HEK293 (cell line): ENCODE data around the gene IL17C.

Source experiments
- CTCF ChIA-PET: fragments of 350-600 bp; formaldehyde crosslinking; extraction: SDS; loops from one replicate; lab custom pipeline; 2021; ENCODE audit warnings: antibody characterized with exemption; lab: Yijun Ruan, JAX
- POLR2A ChIA-PET: fragments of 300-600 bp; formaldehyde crosslinking; extraction: SDS; loops from one replicate; lab custom pipeline; 2020; ENCODE audit warnings: antibody characterized with exemption, inconsistent platforms; lab: Yijun Ruan, JAX
- H3K27ac ChIP-seq: fragments of 200-500 bp; sonication (Bioruptor generic); 2 replicates; pipeline ENCODE4 v1.5.1; 2014; ENCODE audit warnings: low read depth, low read length, control low read depth, inconsistent platforms; ENCODE audit errors: extremely low read depth
- H3K36me3 ChIP-seq, 2 experiments: fragments of 200-500 bp in 1 of 2; sonication (Bioruptor generic) in 1 of 2; 1 replicate in 1 of 2; 2 replicates in 1 of 2; pipeline ENCODE4 v1.5.1; 2014 to 2017; ENCODE audit warnings: inconsistent platforms in 2 of 2, low read length in 2 of 2; ENCODE audit not compliant: control insufficient read depth in 2 of 2, insufficient read depth in 1 of 2
- H3K4me1 ChIP-seq: fragments of 200-500 bp; sonication (Bioruptor generic); 2 replicates; pipeline ENCODE4 v1.5.1; 2014; ENCODE audit warnings: mild to moderate bottlenecking, low read length, inconsistent platforms; ENCODE audit not compliant: control insufficient read depth, insufficient read depth
- H3K4me3 ChIP-seq: 2 replicates; pipeline ENCODE4 v1.5.1; 2011; ENCODE audit warnings: low read depth, mild to moderate bottlenecking, control low read depth, low read length, moderate library complexity
- H3K9me3 ChIP-seq: fragments of 200-500 bp; sonication (Bioruptor generic); 2 replicates; pipeline ENCODE4 v1.5.1; 2014; ENCODE audit warnings: low read depth, low read length, inconsistent platforms; ENCODE audit not compliant: control insufficient read depth, insufficient read depth
- CTCF ChIP-seq: fragments of 450-650 bp; formaldehyde crosslinking; IDR thresholded peaks from 2 replicates; pipeline ENCODE4 v1.5.1; 2016; ENCODE audit warnings: missing biosample characterization, missing genetic modification characterization
- ELK4 ChIP-seq: IDR thresholded peaks from 2 replicates; pipeline ENCODE4 v1.6.1; 2011; ENCODE audit warnings: mild to moderate bottlenecking, low read depth, low read length, borderline replicate concordance
- GLI2 ChIP-seq: fragments of 450-650 bp; formaldehyde crosslinking; IDR thresholded peaks from 2 replicates; pipeline ENCODE4; 2017; ENCODE audit warnings: missing biosample characterization, missing genetic modification characterization, low read depth, borderline replicate concordance
- GLIS2 ChIP-seq: fragments of 450-650 bp; formaldehyde crosslinking; IDR thresholded peaks from 2 replicates; pipeline ENCODE4 v1.5.1; 2016; ENCODE audit warnings: missing biosample characterization, missing genetic modification characterization
- KLF10 ChIP-seq: fragments of 450-650 bp; IDR thresholded peaks from 2 replicates; pipeline ENCODE4 v1.5.1; 2018; ENCODE audit warnings: missing biosample characterization, mild to moderate bottlenecking, missing genetic modification characterization
- KLF8 ChIP-seq: fragments of 450-650 bp; formaldehyde crosslinking; IDR thresholded peaks from 2 replicates; pipeline ENCODE4 v1.5.1; 2016; ENCODE audit warnings: missing biosample characterization, missing genetic modification characterization
- KLF9 ChIP-seq: fragments of 450-650 bp; formaldehyde crosslinking; IDR thresholded peaks from 2 replicates; pipeline ENCODE4 v1.5.1; 2016; ENCODE audit warnings: missing biosample characterization, missing genetic modification characterization, low read depth
- MYNN ChIP-seq: fragments of 450-650 bp; formaldehyde crosslinking; IDR thresholded peaks from 2 replicates; pipeline ENCODE4 v1.5.1; 2016; ENCODE audit warnings: missing biosample characterization, missing genetic modification characterization, borderline replicate concordance
- PRDM1 ChIP-seq: fragments of 450-650 bp; formaldehyde crosslinking; IDR thresholded peaks from 2 replicates; pipeline ENCODE4; 2016; ENCODE audit warnings: missing biosample characterization, missing genetic modification characterization
- RBAK ChIP-seq: fragments of 450-650 bp; formaldehyde crosslinking; IDR thresholded peaks from 2 replicates; pipeline ENCODE4 v1.5.1; 2016; ENCODE audit warnings: missing biosample characterization, missing genetic modification characterization
- ZEB2 ChIP-seq: fragments of 450-650 bp; formaldehyde crosslinking; IDR thresholded peaks from 2 replicates; pipeline ENCODE4 v1.5.1; 2016; ENCODE audit warnings: missing biosample characterization, missing genetic modification characterization
- ZNF133 ChIP-seq: fragments of 450-650 bp; formaldehyde crosslinking; IDR thresholded peaks from 2 replicates; pipeline ENCODE4 v1.5.1; 2016; ENCODE audit warnings: missing biosample characterization, missing genetic modification characterization
- ZNF155 ChIP-seq: fragments of 450-650 bp; formaldehyde crosslinking; IDR thresholded peaks from 2 replicates; pipeline ENCODE4 v1.5.1; 2016; ENCODE audit warnings: missing biosample characterization, missing genetic modification characterization
- ZNF18 ChIP-seq: fragments of 450-650 bp; formaldehyde crosslinking; IDR thresholded peaks from 2 replicates; pipeline ENCODE4 v1.5.1; 2016; ENCODE audit warnings: missing biosample characterization, missing genetic modification characterization
- ZNF221 ChIP-seq: fragments of 450-650 bp; formaldehyde crosslinking; IDR thresholded peaks from 2 replicates; pipeline ENCODE4 v1.5.1; 2017; ENCODE audit warnings: missing biosample characterization, missing genetic modification characterization, borderline replicate concordance
- ZNF266 ChIP-seq: fragments of 450-650 bp; formaldehyde crosslinking; IDR thresholded peaks from 2 replicates; pipeline ENCODE4 v1.5.1; 2016; ENCODE audit warnings: missing biosample characterization, missing genetic modification characterization, low read depth
- ZNF37A ChIP-seq: fragments of 450-650 bp; IDR thresholded peaks from 2 replicates; pipeline ENCODE4 v1.5.1; 2018; ENCODE audit warnings: missing biosample characterization, missing genetic modification characterization
- ZNF391 ChIP-seq: fragments of 450-650 bp; formaldehyde crosslinking; IDR thresholded peaks from 2 replicates; pipeline ENCODE4 v1.5.1; 2016; ENCODE audit warnings: low read depth, missing biosample characterization, missing genetic modification characterization, borderline replicate concordance
- ZNF426 ChIP-seq: fragments of 450-650 bp; formaldehyde crosslinking; IDR thresholded peaks from 2 replicates; pipeline ENCODE4 v1.5.1; 2017; ENCODE audit warnings: missing biosample characterization, missing genetic modification characterization, mild to moderate bottlenecking, inconsistent platforms, moderate library complexity
- ZNF768 ChIP-seq: fragments of 450-650 bp; formaldehyde crosslinking; IDR thresholded peaks from 2 replicates; pipeline ENCODE4 v1.5.1; 2018; ENCODE audit warnings: missing biosample characterization, mild to moderate bottlenecking, missing genetic modification characterization
- ZNF837 ChIP-seq: fragments of 450-650 bp; formaldehyde crosslinking; IDR thresholded peaks from 2 replicates; pipeline ENCODE4 v1.5.1; 2016; ENCODE audit warnings: missing biosample characterization, missing genetic modification characterization
- ZSCAN16 ChIP-seq: fragments of 450-650 bp; formaldehyde crosslinking; IDR thresholded peaks from 2 replicates; pipeline ENCODE4 v1.5.1; 2016; ENCODE audit warnings: missing biosample characterization, missing genetic modification characterization
- ZSCAN30 ChIP-seq: fragments of 450-650 bp; IDR thresholded peaks from 2 replicates; pipeline ENCODE4 v1.5.1; 2018; ENCODE audit warnings: missing biosample characterization, mild to moderate bottlenecking, missing genetic modification characterization, moderate library complexity

Gene IL17C

GRCh38 chr16:88638323-88639230, at the start of gene IL17C:
Gene IL17C (plus strand): TSS chr16:88638572. CDS start chr16:88638642, 70 bp downstream.
- Histone ChIP-seq H3K4me3 (no peak within 1 kb of the TSS), H3K4me1 (no peaks in the 10 kb centered on the region), H3K9me3 (no peaks in the 10 kb centered on the region)
- ChIA-PET CTCF (no interaction called here), POLR2A (interaction anchor here (1.5 to 1.9 kb wide), 2 partner anchors 9 to 11 kb away, joined by 4 to 5 read pairs; no protein-coding TSS in a partner anchor)
- TF ChIP-seq ZNF768 (tag by site-specific recombination) (peak; percentile 18; the same call in 1 of the 2 replicates), ZEB2 (tag by site-specific recombination) (peak; percentile 68), MYNN (no peak), ZSCAN30 (no peak), PRDM1 (tag by site-specific recombination) (no peak), GLIS2 (peak; percentile 48)
- TF ChIP-seq, all 188 proteins: peak for 3
- H3K36me3 ChIP-seq: peaks cover 0 to 7% of the 10 kb centered on the region in 2 experiments; a peak in 1 of 3 replicates
- H3K27ac ChIP-seq: no peak within 1 kb of the TSS

GRCh38 chr16:88588754-88589153, 49.6 kb upstream of the IL17C start:
- Histone ChIP-seq H3K9me3 (no peaks in the 10 kb centered on the region), H3K4me1 (no peaks in the 10 kb centered on the region), H3K36me3 (peaks cover 18 to 74% of the 10 kb centered on the region in 2 experiments; a peak in 2 of 3 replicates), H3K4me3 (no peak overlapping the region), H3K27ac (no peak overlapping the region)
- no peak for TF ChIP-seq ZNF133 (tag by site-specific recombination)
- TF ChIP-seq KLF8 (tag by site-specific recombination): no peak
- no peak for TF ChIP-seq ZNF221
- TF ChIP-seq GLI2 (tag by site-specific recombination): no peak
- no peak for TF ChIP-seq ZNF18 (tag by site-specific recombination)
- no peak for TF ChIP-seq ZEB2 (tag by site-specific recombination)
- TF ChIP-seq RBAK (tag by site-specific recombination): no peak
- no peak for TF ChIP-seq ZNF37A (tag by site-specific recombination)
- no peak for TF ChIP-seq ZNF426 (tag by site-specific recombination)
- TF ChIP-seq PRDM1 (tag by site-specific recombination): no peak
- no peak for TF ChIP-seq ZNF266 (tag by site-specific recombination)
- no peak for TF ChIP-seq KLF9 (tag by site-specific recombination)
- no peak for TF ChIP-seq ZNF155 (tag by site-specific recombination)
- TF ChIP-seq ELK4: no peak
- no peak for TF ChIP-seq ZNF837
- no peak for TF ChIP-seq ZNF391 (tag by site-specific recombination)
- TF ChIP-seq KLF10 (tag by site-specific recombination): no peak
- no peak for TF ChIP-seq ZSCAN16 (tag by site-specific recombination)
- no peak for TF ChIP-seq CTCF
- CTCF ChIA-PET: no interaction called here
- POLR2A ChIA-PET: no interaction called here
